ENCODE data around the gene AFF3.

Gene AFF3

GRCh38 chr2:99867770-99868169 lies 274.6 kb downstream of the AFF3 start:
- H3K4me3 ChIP-seq (ENCODE audit: severe bottlenecking): no peak overlapping the region
- H3K36me3 ChIP-seq (ENCODE audit: low read depth): no peaks in the 10 kb centered on the region
- TF ChIP-seq CTCF (IDR thresholded peaks at IDR 0.05; ENCODE audit: poor library complexity, severe bottlenecking): no peak
- H3K27ac ChIP-seq (ENCODE audit: poor library complexity, severe bottlenecking): no peak overlapping the region
- no peaks in the 10 kb centered on the region for H3K27me3 ChIP-seq (ENCODE audit: insufficient read depth, poor library complexity, severe bottlenecking)
- H3K4me1 ChIP-seq (ENCODE audit: insufficient read depth, poor library complexity, severe bottlenecking): peaks cover 6% of the 10 kb centered on the region
- no peaks in the 10 kb centered on the region for H3K9me3 ChIP-seq (ENCODE audit: severe bottlenecking)
- ATAC-seq (ENCODE audit: low read depth) (peak; percentile 48; the same call in 1 of the 3 replicates), DNase-seq (ENCODE audit: low spot score) (no peak)

GRCh38 chr2:99865818-99866676 lies 276.3 kb downstream of the AFF3 start:
- no peaks in the 10 kb centered on the region for H3K27me3 ChIP-seq (ENCODE audit: insufficient read depth, poor library complexity, severe bottlenecking)
- no peak for TF ChIP-seq CTCF (IDR thresholded peaks at IDR 0.05; ENCODE audit: poor library complexity, severe bottlenecking)
- H3K9me3 ChIP-seq (ENCODE audit: severe bottlenecking): no peaks in the 10 kb centered on the region
- ATAC-seq (ENCODE audit: low read depth): no peak
- DNase-seq (ENCODE audit: low spot score): no peak
- H3K36me3 ChIP-seq (ENCODE audit: low read depth): no peaks in the 10 kb centered on the region
- H3K4me1 ChIP-seq (ENCODE audit: insufficient read depth, poor library complexity, severe bottlenecking): peaks cover 6% of the 10 kb centered on the region
- H3K27ac ChIP-seq (ENCODE audit: poor library complexity, severe bottlenecking): no peak overlapping the region
- H3K4me3 ChIP-seq (ENCODE audit: severe bottlenecking): no peak overlapping the region

GRCh38 chr2:99864561-99865553 lies 277.5 kb downstream of the AFF3 start:
- DNase-seq (ENCODE audit: low spot score): no peak

GRCh38 chr2:99863903-99864270 lies 278.5 kb downstream of the AFF3 start:
- H3K9me3 ChIP-seq (ENCODE audit: severe bottlenecking): no peaks in the 10 kb centered on the region

More at GRCh38 chr2:99864561-99865553, 277.5 kb downstream of the AFF3 start:
- ATAC-seq (ENCODE audit: low read depth): no peak
- no peak overlapping the region for H3K4me3 ChIP-seq (ENCODE audit: severe bottlenecking)
- H3K27me3 ChIP-seq (ENCODE audit: insufficient read depth, poor library complexity, severe bottlenecking): no peaks in the 10 kb centered on the region
- no peaks in the 10 kb centered on the region for H3K36me3 ChIP-seq (ENCODE audit: low read depth)
- no peak for TF ChIP-seq CTCF (IDR thresholded peaks at IDR 0.05; ENCODE audit: poor library complexity, severe bottlenecking)
- H3K9me3 ChIP-seq (ENCODE audit: severe bottlenecking): no peaks in the 10 kb centered on the region
- no peak overlapping the region for H3K27ac ChIP-seq (ENCODE audit: poor library complexity, severe bottlenecking)
- peaks cover 6% of the 10 kb centered on the region for H3K4me1 ChIP-seq (ENCODE audit: insufficient read depth, poor library complexity, severe bottlenecking)

More at GRCh38 chr2:99863903-99864270, 278.5 kb downstream of the AFF3 start:
- no peaks in the 10 kb centered on the region for H3K36me3 ChIP-seq (ENCODE audit: low read depth)
- no peak for DNase-seq (ENCODE audit: low spot score)
- TF ChIP-seq CTCF (IDR thresholded peaks at IDR 0.05; ENCODE audit: poor library complexity, severe bottlenecking): no peak
- peaks cover 6% of the 10 kb centered on the region for H3K4me1 ChIP-seq (ENCODE audit: insufficient read depth, poor library complexity, severe bottlenecking)
- no peak for ATAC-seq (ENCODE audit: low read depth)
- H3K27ac ChIP-seq (ENCODE audit: poor library complexity, severe bottlenecking): no peak overlapping the region
- no peaks in the 10 kb centered on the region for H3K27me3 ChIP-seq (ENCODE audit: insufficient read depth, poor library complexity, severe bottlenecking)
- H3K4me3 ChIP-seq (ENCODE audit: severe bottlenecking): no peak overlapping the region

All from RWPE2 (cell line).